D341Med (cell line): ENCODE measurements around the gene XYLT1.
A peak's percentile ranks its signal among the peaks of the same experiment; 100 is the strongest.

ENCODE experiments used
- DNase-seq: peaks from one replicate; pipeline ENCODE4 v3.0.0; 2012; ENCODE audit warnings: low spot score

XYLT1 gene

DNA sequence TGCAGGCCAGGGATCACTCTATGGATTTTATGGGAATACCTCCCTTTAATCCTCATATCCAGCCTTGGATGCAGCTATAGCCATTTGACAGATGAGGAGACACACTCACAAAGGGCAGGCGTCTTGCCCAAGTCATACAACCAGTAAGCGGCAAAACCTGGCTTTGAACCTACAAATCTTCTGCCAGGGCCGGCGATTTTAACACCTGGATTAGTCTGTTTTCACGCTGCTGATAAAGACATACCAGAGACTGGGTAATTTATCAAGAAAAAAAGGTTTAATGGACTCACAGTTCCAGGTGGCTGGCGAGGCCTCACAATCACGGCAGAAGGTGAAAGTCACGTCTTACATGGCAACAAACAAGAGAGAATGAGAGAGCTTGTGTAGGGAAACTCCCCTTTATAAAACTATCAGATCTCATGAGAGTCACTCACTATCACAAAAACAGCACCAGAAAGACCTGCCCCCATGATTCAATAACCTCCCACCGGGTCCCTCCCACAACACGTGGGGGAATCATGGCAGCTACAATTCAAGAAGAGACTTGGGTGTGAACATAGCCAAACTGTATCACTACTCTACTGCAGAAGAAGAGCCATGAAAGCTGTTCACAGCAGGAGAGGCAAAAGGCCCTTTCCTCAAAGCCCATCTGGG, 67.5 kb downstream of the XYLT1 start:
- no peak for DNase-seq

DNA sequence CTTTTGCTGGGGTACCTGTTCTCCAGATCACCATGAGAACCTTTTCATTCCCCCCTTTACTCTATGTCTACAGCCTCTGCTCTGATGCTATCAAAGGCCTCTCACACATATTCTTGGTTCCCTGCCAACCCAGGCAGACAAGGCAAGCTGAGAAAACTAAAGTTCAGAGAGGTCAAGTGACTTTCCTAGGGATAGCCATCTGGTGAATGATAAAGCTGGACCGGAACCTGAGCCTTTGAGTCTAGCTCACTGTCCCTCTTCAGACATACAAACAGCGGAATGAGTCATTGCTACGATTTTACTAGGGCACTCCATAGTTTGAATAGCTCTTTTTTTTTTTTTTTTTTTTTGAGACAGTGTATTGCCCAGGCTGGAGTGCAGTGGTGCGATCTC, 73.3 kb downstream of the XYLT1 start:
- DNase-seq = no peak

DNA sequence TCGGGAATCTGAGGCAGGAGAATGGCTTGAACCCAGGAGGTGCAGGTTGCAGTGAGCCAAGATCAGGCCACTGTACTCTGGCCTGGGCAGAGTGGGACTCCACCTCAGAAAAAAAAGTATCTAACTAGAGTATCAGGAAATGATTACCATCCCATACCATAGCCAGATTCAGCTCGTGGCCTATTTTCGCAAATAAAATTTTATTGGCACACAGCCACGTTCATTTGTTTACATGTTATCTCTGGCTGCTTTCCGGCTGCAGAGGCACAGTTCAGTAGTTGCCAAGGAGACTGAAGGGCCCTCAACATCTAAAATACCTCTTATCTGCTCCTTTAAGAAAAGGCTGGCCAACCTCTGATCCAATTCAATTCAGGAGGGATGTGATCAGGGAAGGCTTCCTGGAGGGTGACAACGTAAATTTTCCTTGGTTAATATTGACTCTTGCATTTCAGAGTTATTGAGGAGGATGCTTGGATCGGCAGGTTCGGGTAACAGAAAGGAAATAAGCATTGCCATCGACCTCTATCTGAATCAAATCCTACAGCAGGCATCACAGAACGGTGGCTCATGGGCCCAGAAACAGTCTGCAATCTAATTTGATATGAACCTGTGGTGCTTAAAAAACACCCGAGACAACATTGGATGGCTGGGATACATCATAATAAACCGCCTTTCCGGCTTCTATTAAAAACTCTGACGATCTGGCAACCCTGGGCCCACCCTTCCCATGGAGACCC, 73.8 kb downstream of the XYLT1 start:
- no peak for DNase-seq

DNA sequence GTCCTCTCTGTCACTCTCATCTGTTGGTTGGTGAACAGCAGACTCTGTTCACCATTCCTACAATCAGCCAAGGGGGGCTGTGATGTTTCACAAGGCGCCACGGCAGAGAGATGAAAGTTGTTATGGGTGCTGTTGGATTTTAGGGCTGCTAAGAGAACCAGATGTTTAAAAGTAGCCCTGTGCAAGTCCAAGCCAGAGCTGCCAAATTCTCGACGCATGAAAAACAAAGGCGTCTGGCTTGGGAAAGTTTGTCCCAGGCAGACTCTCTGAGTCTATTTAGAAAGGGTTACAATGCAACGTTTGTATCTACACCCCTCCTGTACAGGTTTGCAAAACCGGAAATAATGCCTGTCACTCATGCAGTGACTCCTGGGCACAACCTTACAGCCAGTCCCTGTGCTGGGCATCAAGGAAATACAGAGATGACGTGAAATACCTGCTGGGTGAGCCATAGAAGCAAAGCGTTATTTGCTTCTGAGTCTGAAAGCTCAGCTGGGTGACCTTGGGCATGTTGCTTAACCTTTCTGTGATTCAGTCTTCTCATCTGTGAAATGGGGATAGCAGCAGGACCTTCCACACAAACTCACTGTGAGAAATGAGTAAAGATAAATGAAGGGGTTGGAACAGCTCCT, 74.8 kb downstream of the XYLT1 start:
- DNase-seq = no peak

DNA sequence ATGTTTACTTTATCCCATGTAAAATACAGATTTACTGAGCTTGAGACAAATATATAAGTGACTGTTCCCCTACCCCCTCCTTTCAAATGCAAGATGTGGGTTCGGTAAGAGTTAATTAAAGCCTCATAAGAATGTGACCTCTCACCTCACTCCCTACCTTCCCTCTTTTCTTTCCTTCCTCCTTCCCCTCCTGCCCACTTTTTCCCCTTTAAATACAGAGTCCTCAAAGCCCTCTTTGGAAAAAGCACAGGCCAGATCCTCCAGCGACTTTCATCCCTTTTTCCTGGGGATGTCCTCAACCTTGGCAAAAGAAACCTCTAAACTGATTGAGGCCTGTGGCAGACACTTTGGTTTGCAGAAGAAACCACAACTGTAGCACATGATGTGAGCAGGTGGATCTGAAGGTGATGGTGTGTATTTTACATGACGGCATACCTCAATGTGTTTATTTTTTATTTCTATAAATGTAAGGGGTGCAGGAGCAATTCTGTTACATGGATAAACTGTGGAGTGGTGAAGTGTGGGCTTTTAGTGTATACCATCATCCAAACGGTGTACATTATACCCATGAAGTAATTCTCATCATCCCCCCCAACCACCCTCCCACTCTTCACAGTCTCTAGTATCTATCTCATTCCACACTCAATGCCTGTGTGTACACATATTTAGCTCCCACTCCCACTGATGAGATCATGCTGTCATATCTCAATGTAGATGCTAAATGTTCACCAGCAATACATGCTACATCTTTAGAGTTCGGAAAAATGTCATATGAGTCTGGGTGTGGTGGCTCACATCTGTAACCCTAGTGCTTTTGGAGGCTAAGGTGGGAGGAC, 77.7 kb downstream of the XYLT1 start:
- no peak for DNase-seq

DNA sequence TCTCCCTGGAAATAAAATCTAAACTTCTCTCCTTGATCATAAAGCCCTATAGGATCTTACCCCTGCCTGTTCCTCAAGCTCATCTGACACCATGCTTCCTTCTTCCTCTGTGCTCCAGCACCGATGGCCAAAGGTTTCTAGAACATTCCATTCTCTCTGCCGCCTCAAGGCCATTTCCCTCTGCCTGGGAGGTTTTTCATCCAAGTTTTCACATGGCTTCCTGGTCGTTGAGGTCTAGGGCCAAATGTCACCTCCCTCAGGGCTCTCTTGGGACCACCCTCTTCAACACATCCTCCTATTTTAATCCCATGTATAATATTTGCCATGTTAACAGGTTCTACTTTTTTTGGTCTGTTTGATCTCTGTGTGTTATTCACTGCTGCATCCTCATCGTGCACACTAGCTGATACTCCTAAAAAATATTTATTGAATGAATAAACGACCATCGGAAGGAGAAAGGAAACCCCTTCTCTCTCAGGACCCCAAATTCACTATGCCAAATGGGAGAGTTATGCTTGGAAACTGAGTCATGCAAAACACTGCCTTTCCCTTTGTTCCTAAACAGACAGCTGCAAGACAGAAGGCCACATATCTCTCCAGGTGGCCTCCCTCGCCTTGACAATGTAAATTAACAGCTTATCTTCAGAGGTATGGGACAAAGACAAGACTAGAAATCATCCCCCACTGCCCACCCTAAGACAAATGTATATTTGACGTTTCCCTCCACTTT, 78.5 kb downstream of the XYLT1 start:
- DNase-seq = no peak

DNA sequence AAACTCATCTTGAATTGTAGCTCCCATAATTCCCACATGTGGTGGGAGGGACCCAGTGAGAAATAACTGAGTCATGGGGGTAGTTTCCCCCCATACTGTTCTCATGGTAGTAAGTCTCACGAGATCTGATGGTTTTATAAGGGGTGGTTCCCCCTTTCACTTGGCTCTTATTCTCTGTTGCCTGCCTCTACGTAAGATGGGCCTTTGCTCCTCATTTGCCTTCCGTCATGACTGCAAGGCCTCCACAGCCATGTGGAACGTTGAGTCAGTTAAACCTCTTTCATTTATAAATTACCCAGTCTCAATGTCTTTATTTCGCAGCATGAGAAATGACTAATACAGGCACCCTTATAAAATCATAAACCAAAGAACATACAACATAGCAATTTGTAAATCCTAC, 79.0 kb downstream of the XYLT1 start:
- no peak for DNase-seq

DNA sequence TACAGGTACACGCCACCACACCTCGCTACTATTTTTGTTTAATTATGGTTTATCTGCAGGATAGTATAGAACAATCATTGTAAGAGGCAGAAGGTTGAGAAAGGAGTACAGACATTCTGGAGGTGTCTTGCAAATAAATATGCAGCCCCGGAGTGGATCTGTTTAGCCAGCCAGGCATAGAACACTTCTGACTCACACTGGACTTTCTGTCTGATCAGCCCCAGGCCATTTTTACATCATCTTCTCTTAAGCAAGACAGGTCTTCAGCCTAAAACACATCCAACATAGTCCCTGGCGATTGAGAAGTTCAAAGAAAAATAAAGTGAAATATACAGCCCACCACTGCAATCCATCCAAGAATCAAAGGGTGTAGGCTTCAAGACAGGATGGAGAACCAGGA, 81.4 kb downstream of the XYLT1 start:
- no peak for DNase-seq

DNA sequence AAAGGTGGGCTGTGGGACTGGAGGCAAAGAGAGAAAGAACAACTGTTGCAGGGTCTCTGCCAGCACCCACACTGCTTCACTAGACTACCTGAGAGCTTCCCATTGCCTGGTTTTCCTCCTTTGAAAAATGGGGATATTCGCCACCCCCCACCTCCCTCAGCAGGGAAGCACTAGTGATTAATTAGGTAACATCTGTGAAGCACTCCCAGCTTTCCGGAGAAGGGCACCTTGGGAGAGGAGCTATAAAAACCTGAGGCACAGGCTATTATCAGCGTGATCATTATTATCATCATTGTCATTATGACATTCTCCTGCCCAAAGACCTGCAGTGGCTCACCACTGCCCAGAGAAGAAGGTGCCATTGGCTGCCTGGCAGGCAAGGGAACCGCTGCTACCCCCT, 83.5 kb downstream of the XYLT1 start:
- DNase-seq = no peak

DNA sequence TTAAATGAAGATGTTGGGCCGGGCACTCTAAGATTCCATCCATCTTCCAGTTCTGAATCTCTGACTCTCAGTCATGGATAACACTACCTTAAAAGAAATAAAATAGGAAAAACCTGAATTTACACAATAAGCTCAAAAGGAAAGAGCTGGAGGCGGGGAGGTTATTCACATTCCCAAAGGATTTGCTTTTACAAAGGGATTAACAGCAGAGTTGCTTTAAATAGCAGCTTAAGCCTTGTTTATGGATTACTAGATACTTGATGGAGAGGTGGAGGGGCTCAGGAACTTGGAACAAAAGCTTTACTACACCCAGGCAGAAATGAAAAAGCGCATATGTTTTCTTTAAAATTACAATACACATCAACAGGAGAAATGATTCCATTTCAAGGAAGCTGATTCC, 84.5 kb downstream of the XYLT1 start:
- peak; percentile 54 for DNase-seq

DNA sequence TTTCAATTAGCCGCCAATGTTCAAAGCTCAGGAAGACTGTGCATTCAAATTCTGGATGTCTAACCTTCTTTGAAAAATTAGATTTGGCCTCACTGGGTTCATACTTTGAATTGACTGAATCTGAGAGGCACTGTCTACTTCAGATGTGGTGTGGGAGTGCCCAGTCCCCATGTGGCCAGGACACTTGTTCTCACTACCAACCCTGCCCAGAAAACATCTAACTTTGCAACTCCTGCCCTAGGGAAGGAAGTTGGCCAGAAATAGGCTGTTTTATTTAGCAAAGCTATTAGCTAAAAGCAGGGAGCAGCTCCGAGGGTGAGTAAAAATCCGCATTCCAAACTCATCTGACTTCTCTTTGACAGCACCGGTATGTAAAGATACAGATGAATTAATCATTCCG, 86.3 kb downstream of the XYLT1 start:
- DNase-seq = no peak

DNA sequence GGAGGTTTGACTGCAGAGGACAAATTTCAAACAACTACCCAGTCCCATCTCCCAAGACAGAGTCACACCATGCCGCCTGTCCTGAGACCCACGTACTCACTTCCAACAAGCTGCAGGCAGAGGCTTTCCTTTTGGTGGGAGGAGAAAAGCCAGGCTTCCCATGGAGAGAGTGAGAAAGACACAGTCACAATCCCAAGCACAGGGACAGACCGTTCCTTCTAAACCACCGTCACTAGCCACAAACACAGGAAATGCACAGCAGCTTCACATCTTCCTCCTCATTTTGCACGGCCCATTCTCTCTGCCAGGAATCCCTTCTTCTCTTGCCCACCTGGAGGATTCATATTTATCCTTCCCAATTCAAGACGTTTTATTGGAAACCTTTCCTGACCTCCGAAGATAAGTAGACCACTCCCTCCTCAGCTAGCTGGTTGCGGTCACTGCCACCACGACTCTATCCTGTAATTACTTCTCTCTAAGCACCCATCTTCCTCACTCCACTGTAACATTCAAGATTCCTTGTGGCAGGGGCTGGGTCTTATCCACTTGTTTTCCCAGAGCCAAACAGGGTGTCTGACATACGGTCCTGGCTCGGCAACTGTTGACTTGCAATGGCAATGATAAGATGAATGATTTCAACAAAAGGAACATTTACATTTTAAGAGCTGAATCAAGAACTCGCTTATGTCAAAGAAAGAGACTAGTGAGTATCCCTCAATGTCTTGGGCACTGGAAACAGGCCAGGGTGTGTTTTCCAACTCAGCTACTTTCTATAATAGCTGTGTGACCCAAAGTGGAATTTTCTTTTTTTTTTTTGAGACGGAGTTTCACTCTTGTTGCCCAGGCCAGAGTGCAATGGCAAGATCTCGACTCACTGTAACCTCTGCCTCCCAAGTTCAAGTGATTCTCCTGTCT, 87.6 kb downstream of the XYLT1 start:
- no peak for DNase-seq

DNA sequence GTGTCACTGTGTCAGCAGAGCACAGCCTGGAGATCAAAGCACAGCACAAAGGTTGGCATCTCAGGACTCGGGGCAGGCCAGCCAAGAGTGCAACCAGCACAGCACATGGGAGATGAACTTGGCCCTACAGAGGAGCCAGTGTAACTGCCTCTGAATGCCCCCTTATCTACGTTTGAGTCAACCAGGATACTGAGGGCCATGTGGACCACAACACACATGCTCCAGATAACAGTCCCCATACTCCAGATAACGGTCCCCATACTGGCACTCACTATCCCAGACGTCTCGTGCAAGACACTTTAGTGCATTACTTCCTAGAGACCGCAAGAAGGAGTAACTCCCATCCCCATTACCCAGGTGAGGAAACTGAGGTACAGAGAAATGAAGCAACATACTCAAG, 88.2 kb downstream of the XYLT1 start:
- DNase-seq = no peak

DNA sequence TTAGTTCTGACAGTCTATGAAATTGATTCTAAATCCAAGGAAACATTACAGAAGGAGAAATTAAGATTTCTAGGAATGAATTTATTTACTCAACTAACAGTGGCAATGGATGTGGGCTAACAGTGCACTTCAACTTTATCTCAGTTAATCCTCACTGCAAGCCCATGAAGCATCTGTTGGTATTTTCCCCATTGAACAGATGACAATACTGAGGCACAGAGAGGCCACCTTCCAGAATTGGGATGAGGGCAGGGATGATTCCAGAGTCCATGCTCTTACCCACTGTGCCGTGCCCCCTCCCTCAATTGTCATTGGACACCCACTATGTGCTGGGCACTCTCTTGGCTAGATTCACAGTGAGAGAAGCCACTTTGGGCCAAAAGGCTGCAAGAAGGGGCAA, 89.0 kb downstream of the XYLT1 start:
- DNase-seq = no peak

DNA sequence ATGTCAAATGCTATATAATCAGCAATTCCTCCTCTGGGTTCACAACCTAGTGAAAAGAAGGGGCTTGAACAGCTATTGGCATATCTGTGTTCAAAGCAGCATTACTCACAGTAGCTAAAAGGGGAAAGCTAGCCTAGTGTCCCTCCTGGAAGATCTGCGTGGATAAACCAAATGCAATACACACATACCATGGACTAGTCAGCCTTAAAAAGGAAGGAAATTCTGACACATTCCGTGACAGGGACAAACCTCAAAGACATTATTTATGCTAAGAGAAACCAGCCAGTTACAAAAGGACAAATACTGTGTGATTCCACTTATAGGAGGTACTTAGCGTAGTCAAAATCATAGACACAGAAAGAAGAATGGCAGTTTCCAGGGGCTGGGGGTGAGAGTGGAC, 90.1 kb downstream of the XYLT1 start:
- DNase-seq = no peak

DNA sequence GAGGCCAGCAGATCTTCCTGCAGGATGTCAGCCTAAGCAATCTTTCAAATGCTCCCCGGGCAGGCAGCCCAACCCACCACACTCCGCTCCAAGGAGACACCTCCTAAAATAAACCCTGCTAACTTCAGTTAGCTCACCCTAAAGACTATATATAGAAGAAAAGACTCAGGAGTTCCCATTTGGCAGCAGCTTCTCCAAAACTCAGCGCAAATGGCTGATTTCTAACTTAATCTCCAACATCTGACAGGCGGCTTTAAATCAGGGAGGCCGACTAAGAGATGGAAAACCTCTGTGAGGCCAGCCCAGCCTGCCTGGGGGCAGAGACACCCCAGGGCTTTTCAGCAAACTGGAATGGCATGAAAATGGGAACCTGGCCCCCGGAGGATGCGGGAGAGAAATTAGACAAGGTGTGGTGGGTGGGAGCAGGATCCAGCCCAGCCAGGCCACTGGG, 91.6 kb downstream of the XYLT1 start:
- DNase-seq = no peak

DNA sequence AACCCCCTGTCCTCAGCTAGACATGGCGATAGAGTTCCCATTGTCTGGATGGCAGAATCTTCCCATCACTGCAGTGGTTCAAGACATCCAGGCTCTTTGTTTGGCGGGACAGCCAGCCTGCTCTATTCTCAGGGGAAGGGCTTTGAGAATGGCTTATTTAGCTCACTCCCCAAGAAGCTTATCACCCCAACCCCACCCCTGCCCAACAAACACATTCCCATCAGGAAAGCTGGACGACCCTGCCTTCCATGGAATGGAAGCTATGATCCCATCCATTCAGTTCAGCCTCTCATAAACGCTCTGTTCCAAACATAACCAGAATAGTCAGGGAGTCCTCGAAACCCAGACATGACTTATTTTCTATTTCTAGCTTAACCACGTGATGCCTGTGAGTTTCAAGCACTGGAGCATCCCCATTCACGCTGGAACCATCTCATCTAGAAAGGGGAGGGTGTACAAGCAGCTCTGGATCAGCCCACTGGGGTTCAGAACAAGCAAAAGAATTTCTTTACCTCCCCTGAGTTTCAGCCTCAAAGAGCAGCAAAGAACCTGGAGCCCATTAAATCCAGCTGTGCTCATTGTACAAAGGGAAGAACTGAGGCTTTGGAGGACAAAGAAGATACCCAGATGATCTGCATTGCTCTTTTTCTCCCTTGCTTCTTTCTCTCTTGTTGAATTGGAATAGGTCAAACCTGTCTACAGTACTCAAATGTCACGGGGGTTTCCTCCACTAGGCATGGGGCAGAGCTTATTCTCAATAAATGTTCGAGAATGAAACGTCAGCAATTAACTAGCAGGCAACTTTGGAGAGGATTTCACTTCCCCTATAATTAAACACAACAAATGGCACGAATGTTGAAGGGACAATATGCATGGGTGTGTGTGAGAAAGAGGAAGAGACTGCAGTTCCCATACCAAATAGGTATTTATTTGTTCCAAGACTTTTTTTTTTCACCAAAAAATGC, 93.1 kb downstream of the XYLT1 start:
- DNase-seq = no peak

DNA sequence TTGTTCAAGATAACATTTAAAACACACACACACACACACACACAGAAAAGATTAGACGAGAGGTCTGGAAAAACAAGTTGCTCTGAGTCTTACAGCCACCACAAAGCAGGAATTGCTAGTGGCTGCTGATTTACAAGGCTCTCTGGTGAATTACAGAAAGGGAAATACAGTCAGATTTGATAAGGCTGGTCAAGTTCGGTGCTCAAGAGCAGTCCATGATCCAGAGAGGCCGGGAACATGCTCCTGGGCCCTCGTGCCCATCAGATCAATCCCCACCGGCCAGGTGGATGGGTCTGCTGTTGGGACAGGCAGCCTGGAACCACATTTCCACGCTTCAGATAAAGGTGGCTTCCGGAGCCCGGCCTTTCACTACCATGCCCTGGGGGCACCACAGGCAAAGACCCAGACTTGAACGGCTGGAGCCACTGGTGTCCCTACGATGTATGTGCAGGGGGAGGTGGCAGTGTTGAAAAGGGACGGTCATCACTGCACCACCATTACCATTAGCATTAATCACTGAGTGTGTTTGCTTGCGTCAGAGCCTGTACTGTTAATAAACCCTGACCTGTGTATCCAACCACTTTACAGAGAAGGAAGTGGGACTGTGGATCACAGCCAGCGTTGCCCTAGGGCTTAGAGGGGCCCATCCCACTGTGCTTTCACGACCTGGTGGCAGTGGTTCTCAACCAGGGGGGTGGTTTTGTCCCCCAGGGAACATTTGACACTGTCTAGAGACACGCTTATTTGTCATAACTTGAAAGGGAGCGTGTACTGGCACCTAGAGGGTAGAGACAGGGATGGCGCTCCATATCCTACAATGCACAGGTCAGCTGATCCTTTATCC, 95.1 kb downstream of the XYLT1 start:
- DNase-seq = no peak
